Esophagus squamous epithelium (tissue), 4 donors: ENCODE results near the gene GPR26.

Experiments used
- CTCF ChIP-seq, 6 experiments: fragments of 450-650 bp in 4 of 6; fragments of 200-600 bp in 2 of 6; sonication (generic) in 2 of 6; IDR thresholded peaks; one replicate each; pipeline ENCODE4 v1.5.1; 2016 to 2019; ENCODE audit warnings: antibody characterized with exemption in 6 of 6, mild to moderate bottlenecking in 4 of 6, moderate library complexity in 4 of 6
- POLR2A ChIP-seq, 4 donors: fragments of 450-650 bp; IDR thresholded peaks; one replicate each; pipeline ENCODE4 v1.6.1; 2017; ENCODE audit warnings: antibody characterized with exemption in 4 of 4, mild to moderate bottlenecking in 4 of 4, moderate library complexity in 3 of 4

DNA sequence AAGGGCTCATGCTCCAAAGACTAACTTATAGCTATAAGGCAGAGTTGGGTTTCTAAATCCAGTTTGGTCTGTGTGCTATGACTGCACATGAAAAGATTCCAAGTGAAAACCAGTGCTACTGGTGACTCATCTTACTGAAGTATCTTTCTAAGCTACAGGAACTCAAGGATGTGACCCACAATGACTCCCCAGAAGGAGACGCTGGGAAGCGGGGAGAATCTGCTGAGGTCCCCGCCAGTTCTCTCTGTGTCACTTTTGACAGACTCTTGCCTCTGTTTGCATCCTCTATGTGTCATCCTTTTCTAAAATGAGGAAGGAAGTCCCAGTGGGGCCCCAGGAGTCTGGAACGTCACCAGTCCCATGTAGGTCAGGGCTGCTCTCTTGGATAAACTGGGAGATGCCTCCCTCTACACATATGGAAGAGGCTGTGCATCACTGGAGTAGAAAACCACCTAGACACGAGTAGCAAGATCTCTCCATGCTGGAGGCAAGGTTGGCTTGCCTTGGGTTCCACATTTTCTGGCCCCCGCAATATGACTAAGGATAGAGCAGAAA, 28.8 kb upstream of the GPR26 start:
- TF ChIP-seq POLR2A (IDR thresholded peaks at IDR 0.05) (no peak), CTCF (IDR thresholded peaks at IDR 0.05) (no peak)
